Glutamatergic neuron (in vitro differentiated cells): Measurements from ENCODE around the gene CHMP2B. TPM values are rescaled to one million over a fixed set of nuclear protein-coding genes. Genes with fewer than 3 reads are reported as not detected.
A peak's percentile ranks its signal among the peaks of the same experiment; 100 is the strongest.

Source experiments
- DNase-seq: peaks from one replicate; pipeline ENCODE4 v3.0.0; 2022
- H3K27ac Mint-ChIP-seq: one replicate; pipeline ENCODE4 v1.8.0; 2020; ENCODE audit warnings: mild to moderate bottlenecking, mixed read lengths, inconsistent platforms; ENCODE audit not compliant: unreplicated experiment
- H3K27me3 Mint-ChIP-seq: one replicate; pipeline ENCODE4 v1.8.0; 2020; ENCODE audit warnings: mild to moderate bottlenecking, moderate library complexity, mixed read lengths, inconsistent platforms; ENCODE audit not compliant: unreplicated experiment
- H3K36me3 Mint-ChIP-seq: one replicate; pipeline ENCODE4 v1.8.0; 2020; ENCODE audit warnings: mild to moderate bottlenecking, mixed read lengths, inconsistent platforms; ENCODE audit not compliant: unreplicated experiment
- H3K4me1 Mint-ChIP-seq: one replicate; pipeline ENCODE4 v1.8.0; 2020; ENCODE audit warnings: mild to moderate bottlenecking, low read depth, mixed read lengths, inconsistent platforms; ENCODE audit not compliant: unreplicated experiment
- H3K4me3 Mint-ChIP-seq: one replicate; pipeline ENCODE4 v1.8.0; 2020; ENCODE audit warnings: mild to moderate bottlenecking, mixed read lengths, inconsistent platforms; ENCODE audit not compliant: unreplicated experiment
- H3K9me3 Mint-ChIP-seq: one replicate; pipeline ENCODE4 v1.8.0; 2020; ENCODE audit warnings: mild to moderate bottlenecking, moderate library complexity, mixed read lengths, inconsistent platforms; ENCODE audit not compliant: unreplicated experiment
- CTCF ChIP-seq: fragments of 200-600 bp; sonication (generic); IDR thresholded peaks from one replicate; pipeline ENCODE4 v1.5.0; 2021; ENCODE audit not compliant: partially characterized antibody, unreplicated experiment
- total RNA-seq: library from RNA; stranded (reverse); fragmentation: NEBNext Ultra II Directional; extraction: Animal tissue kit (Norgen Biotek cat#: 25700); gene quantifications from one replicate; pipeline ENCODE4 v1.2.1, GENCODE V29; 2021; ENCODE audit not compliant: unreplicated experiment

CHMP2B gene
- total RNA-seq, 1 donor from 2014 or later: 7.2 TPM

GRCh38 chr3:87225659-87226058 lies 1.4 kb upstream of the CHMP2B start:
- no peak overlapping the region for H3K27ac Mint-ChIP-seq
- DNase-seq: no peak
- H3K36me3 Mint-ChIP-seq: no peaks in the 10 kb centered on the region
- peak overlapping the region; percentile 28 for H3K4me3 Mint-ChIP-seq
- peaks cover 1% of the 10 kb centered on the region for H3K9me3 Mint-ChIP-seq
- TF ChIP-seq CTCF: no peak
- peaks cover 5% of the 10 kb centered on the region for H3K27me3 Mint-ChIP-seq
- H3K4me1 Mint-ChIP-seq: peaks cover 4% of the 10 kb centered on the region

- peaks cover 1% of the 10 kb centered on the region for H3K9me3 Mint-ChIP-seq
- H3K27me3 Mint-ChIP-seq: peaks cover 5% of the 10 kb centered on the region
- no peak overlapping the region for H3K27ac Mint-ChIP-seq
These were observed 681 bp downstream of the CHMP2B start for GRCh38 chr3:87227835-87228144.

GRCh38 chr3:87228316-87228715 lies 1.2 kb downstream of the CHMP2B start:
- Mint-ChIP-seq H3K4me1 (peaks cover 4% of the 10 kb centered on the region), H3K27me3 (peaks cover 5% of the 10 kb centered on the region), H3K9me3 (peaks cover 1% of the 10 kb centered on the region), H3K27ac (no peak overlapping the region), H3K4me3 (peak overlapping the region; percentile 41), H3K36me3 (no peaks in the 10 kb centered on the region)
- no peak for TF ChIP-seq CTCF
- DNase-seq: no peak

More at GRCh38 chr3:87227835-87228144, 681 bp downstream of the CHMP2B start:
- DNase-seq: no peak
- TF ChIP-seq CTCF: no peak
- H3K4me1 Mint-ChIP-seq: peaks cover 4% of the 10 kb centered on the region
- peak overlapping the region; percentile 96 for H3K4me3 Mint-ChIP-seq
- no peaks in the 10 kb centered on the region for H3K36me3 Mint-ChIP-seq

- TF ChIP-seq CTCF: no peak
- H3K27me3 Mint-ChIP-seq: peaks cover 5% of the 10 kb centered on the region
- peaks cover 1% of the 10 kb centered on the region for H3K9me3 Mint-ChIP-seq
- no peak overlapping the region for H3K4me3 Mint-ChIP-seq
- no peak for DNase-seq
- no peak overlapping the region for H3K27ac Mint-ChIP-seq
- peaks cover 4% of the 10 kb centered on the region for H3K4me1 Mint-ChIP-seq
- no peaks in the 10 kb centered on the region for H3K36me3 Mint-ChIP-seq
These were observed 2.0 kb downstream of the CHMP2B start for GRCh38 chr3:87229113-87229512.

- Mint-ChIP-seq H3K4me1 (no peaks in the 10 kb centered on the region), H3K4me3 (no peak overlapping the region), H3K36me3 (no peaks in the 10 kb centered on the region), H3K27me3 (no peaks in the 10 kb centered on the region), H3K9me3 (no peaks in the 10 kb centered on the region), H3K27ac (no peak overlapping the region)
- no peak for DNase-seq
- no peak for TF ChIP-seq CTCF
These were observed 6.7 kb downstream of the CHMP2B start for GRCh38 chr3:87233805-87234204.
